Ovary (tissue), 9 donors: ENCODE results near the gene TNFRSF1B. TPM values are rescaled to one million over a fixed set of nuclear protein-coding genes. Genes with fewer than 3 reads are reported as not detected.

Source experiments
- DNase-seq, 5 donors: peaks; one replicate each; pipeline ENCODE4 v3.0.0-alpha.2; 2019 to 2020
- H3K27ac ChIP-seq, 2 donors: fragments of 200-600 bp; one replicate each; pipeline versions ENCODE4 v1.5.1 to v1.8.0; 2019 to 2022
- H3K27me3 ChIP-seq: fragments of 200-600 bp; one replicate; pipeline ENCODE4 v1.8.0; 2022
- H3K36me3 ChIP-seq: fragments of 200-600 bp; sonication (generic); one replicate; pipeline ENCODE4 v1.5.1; 2019
- H3K4me1 ChIP-seq: one replicate; pipeline ENCODE4 v1.8.1; 2013; ENCODE audit warnings: mild to moderate bottlenecking, moderate library complexity; ENCODE audit not compliant: insufficient read depth
- H3K4me3 ChIP-seq: fragments of 200-600 bp; sonication (generic); one replicate; pipeline ENCODE4 v1.5.1; 2017
- H3K9me3 ChIP-seq, 2 donors: fragments of 200-600 bp in 1 of 2; sonication (generic) in 1 of 2; one replicate each; pipeline versions ENCODE4 v1.5.1 to v1.8.1; 2013 to 2019; ENCODE audit warnings: mild to moderate bottlenecking in 1 of 2, moderate library complexity in 1 of 2
- EP300 ChIP-seq: sonication (generic); formaldehyde crosslinking; IDR thresholded peaks from one replicate; pipeline ENCODE4 v1.6.1; 2017; ENCODE audit warnings: antibody characterized with exemption
- POLR2A ChIP-seq: fragments of 450-650 bp; IDR thresholded peaks from one replicate; pipeline ENCODE4 v1.6.1; 2017; ENCODE audit warnings: antibody characterized with exemption, mild to moderate bottlenecking, moderate library complexity
- WGBS, 3 donors: extraction: QIAGEN DNeasy Blood & Tissue Kit in 1 of 3; methylation state at CpG; one replicate each; pipeline versions ENCODE4 v1.1.5 to v1.1.7; 2013 to 2017; 5-methylcytosine and 5-hydroxymethylcytosine counted together
- intact Hi-C, 4 donors: fragments of 100-400 bp; cut with DNase I; formaldehyde crosslinking; loops; one replicate each; pipeline versions ENCODE4 v1.11.0 to v1.15.1; 2022 to 2023
- polyA plus RNA-seq, 2 donors: library from polyadenylated mRNA; stranded (reverse); fragments of 200-250 nt in 1 of 2; fragments of 350-450 nt in 1 of 2; fragmentation: Illumina TruSeq in 1 of 2; extraction: RNeasy Lipid Tissue Mini Kit (QIAGEN cat#74804) in 1 of 2; gene quantifications; one replicate each; pipeline ENCODE4 v1.2.3, GENCODE V29; 2013 to 2014
- total RNA-seq, 7 donors: library from RNA; depleted of rRNA in 2 of 7; stranded (reverse); fragments of >200 nt in 2 of 7; fragmentation: NEBNext Ultra II Directional in 3 of 7; extraction: Animal tissue kit (Norgen Biotek cat#: 25700) in 3 of 7; gene quantifications; one replicate each; pipeline versions ENCODE4 v1.1.0 to v1.2.4, GENCODE V29; 2016 to 2023
- TF ChIP-seq, protein P1 (sequence below), 3 donors: fragments of 450-650 bp in 2 of 3; fragments of 200-600 bp in 1 of 3; IDR thresholded peaks; one replicate each; pipeline versions ENCODE4 v1.5.1 to v1.8.0; 2016 to 2022; ENCODE audit warnings: antibody characterized with exemption in 3 of 3, mild to moderate bottlenecking in 1 of 3
- donor health status: DM: no; HTN: no; CAD: no; lungs with moderate emphysema.
- donor health status: DM: no; HTN: no; CAD: no.
- donor health status: Bipolar disorder and iron deficiency.
- donor health status: DM: yes; HTN: yes; CAD: no.
- donor health status: DM: no; HTN: no; CAD: no.
- donor health status: DM: yes; HTN: yes; CAD: no.

TNFRSF1B gene
- total and polyA plus RNA-seq, 9 donors, result 10.3 to 27.6 (median 18.7) TPM

- intact Hi-C loops, result loop anchor here in 1 of 4 donors (10.0 kb wide), 1 partner anchor 527 kb away; no protein-coding TSS in a partner anchor
- TF ChIP-seq EP300 (no peak), POLR2A (no peak)
- TF ChIP-seq, protein P1, sequence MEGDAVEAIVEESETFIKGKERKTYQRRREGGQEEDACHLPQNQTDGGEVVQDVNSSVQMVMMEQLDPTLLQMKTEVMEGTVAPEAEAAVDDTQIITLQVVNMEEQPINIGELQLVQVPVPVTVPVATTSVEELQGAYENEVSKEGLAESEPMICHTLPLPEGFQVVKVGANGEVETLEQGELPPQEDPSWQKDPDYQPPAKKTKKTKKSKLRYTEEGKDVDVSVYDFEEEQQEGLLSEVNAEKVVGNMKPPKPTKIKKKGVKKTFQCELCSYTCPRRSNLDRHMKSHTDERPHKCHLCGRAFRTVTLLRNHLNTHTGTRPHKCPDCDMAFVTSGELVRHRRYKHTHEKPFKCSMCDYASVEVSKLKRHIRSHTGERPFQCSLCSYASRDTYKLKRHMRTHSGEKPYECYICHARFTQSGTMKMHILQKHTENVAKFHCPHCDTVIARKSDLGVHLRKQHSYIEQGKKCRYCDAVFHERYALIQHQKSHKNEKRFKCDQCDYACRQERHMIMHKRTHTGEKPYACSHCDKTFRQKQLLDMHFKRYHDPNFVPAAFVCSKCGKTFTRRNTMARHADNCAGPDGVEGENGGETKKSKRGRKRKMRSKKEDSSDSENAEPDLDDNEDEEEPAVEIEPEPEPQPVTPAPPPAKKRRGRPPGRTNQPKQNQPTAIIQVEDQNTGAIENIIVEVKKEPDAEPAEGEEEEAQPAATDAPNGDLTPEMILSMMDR (IDR thresholded peaks at IDR 0.05), result no peak
- no peak overlapping the region for H3K27ac ChIP-seq
These were observed 38.7 kb upstream of the TNFRSF1B start for GRCh38 chr1:12128120-12128519.

DNA sequence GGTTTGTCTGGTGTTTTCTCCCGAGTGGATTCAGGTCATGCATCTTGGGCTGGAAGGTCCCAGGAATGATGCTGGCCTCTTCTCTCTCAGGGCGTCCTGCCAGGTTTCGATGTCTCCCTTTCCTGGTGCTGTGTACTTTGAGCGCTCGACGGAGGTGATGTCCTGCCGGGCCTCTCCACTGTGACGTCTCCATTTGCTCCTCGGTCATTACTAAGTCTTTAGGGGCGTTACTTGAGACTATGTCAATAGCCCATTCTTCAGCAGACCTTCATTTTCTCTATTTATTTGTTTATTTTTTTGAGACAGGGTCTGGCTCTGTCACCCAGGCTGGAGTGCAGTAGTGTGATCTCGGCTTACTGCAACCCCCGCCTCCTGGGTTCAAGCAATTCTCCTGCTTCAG, 37.2 kb upstream of the TNFRSF1B start:
- H3K36me3 ChIP-seq, result no peaks in the 10 kb centered on the region
- 86 to 91% (median 89%) methylated on average over 12 of the region's 12 CpGs for WGBS, 3 donors
- intact Hi-C loops, result loop anchor here in 1 of 4 donors (10.0 kb wide), 1 partner anchor 525 kb away; no protein-coding TSS in a partner anchor
- H3K4me3 ChIP-seq, result no peak overlapping the region
- no peaks in the 10 kb centered on the region for H3K27me3 ChIP-seq
- peaks cover 4% of the 10 kb centered on the region for H3K4me1 ChIP-seq
- H3K9me3 ChIP-seq, result no peaks in the 10 kb centered on the region
- no peak for TF ChIP-seq POLR2A
- no peak for TF ChIP-seq EP300
- TF ChIP-seq, protein P1 (IDR thresholded peaks at IDR 0.05), result no peak
- H3K27ac ChIP-seq, result no peak overlapping the region
- no peak for DNase-seq

More at GRCh38 chr1:12128120-12128519, 38.7 kb upstream of the TNFRSF1B start:
- no peak for DNase-seq
- H3K4me3 ChIP-seq, result no peak overlapping the region
- H3K4me1 ChIP-seq, result peaks cover 4% of the 10 kb centered on the region
- no peaks in the 10 kb centered on the region for H3K27me3 ChIP-seq
- WGBS, 3 donors, result 85 to 89% (median 87%) methylated on average over 15 of the region's 15 CpGs
- no peaks in the 10 kb centered on the region for H3K9me3 ChIP-seq
- no peaks in the 10 kb centered on the region for H3K36me3 ChIP-seq

- TF ChIP-seq EP300 (no peak), POLR2A (no peak)
- TF ChIP-seq, protein P1 (IDR thresholded peaks at IDR 0.05), result no peak
- intact Hi-C loops, result no loop called here
- 80 to 84% (median 83%) methylated on average over 13 of the region's 13 CpGs for WGBS, 3 donors
These were observed 36.2 kb upstream of the TNFRSF1B start for GRCh38 chr1:12130466-12131130.

DNA sequence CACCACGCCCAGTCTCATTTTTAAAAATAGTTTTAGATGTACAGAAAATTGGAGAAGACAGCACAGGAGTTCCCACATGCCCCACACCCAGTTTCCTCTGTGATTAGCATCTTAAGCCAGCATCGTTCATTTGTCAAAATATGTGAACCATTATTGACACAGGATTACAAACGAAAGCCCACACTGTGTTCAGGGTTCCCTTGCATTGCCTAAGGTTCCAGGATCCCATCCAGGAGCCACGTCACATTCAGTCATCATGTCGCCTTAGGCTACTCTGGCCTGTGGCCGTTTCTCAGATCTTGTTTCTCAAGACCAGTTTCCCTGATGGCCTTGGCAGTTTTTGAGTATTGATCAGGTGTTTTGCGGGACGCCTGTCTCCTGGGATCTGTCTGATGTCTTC, 34.7 kb upstream of the TNFRSF1B start:
- H3K4me3 ChIP-seq, result no peak overlapping the region
- no peaks in the 10 kb centered on the region for H3K27me3 ChIP-seq
- DNase-seq, result no peak
- no peaks in the 10 kb centered on the region for H3K4me1 ChIP-seq
- H3K36me3 ChIP-seq, result no peaks in the 10 kb centered on the region
- no peak for TF ChIP-seq POLR2A
- TF ChIP-seq EP300, result no peak
- TF ChIP-seq, protein P1 (IDR thresholded peaks at IDR 0.05), result no peak
- H3K9me3 ChIP-seq, result no peaks in the 10 kb centered on the region
- intact Hi-C loops, result no loop called here
- 89 to 94% (median 92%) methylated on average over 8 of the region's 8 CpGs for WGBS, 3 donors
- H3K27ac ChIP-seq, result no peak overlapping the region

More at GRCh38 chr1:12130466-12131130, 36.2 kb upstream of the TNFRSF1B start:
- H3K27me3 ChIP-seq, result no peaks in the 10 kb centered on the region
- no peak for DNase-seq
- no peaks in the 10 kb centered on the region for H3K4me1 ChIP-seq
- no peaks in the 10 kb centered on the region for H3K36me3 ChIP-seq
- no peak overlapping the region for H3K4me3 ChIP-seq
- no peaks in the 10 kb centered on the region for H3K9me3 ChIP-seq
- no peak overlapping the region for H3K27ac ChIP-seq
